Osteoblast (primary cell): ENCODE data around the gene ANKH. TPM values are rescaled to one million over a fixed set of nuclear protein-coding genes. Genes with fewer than 3 reads are reported as not detected.

Source experiments
- DNase-seq: peaks from one replicate; pipeline ENCODE4 v3.0.0; 2011; ENCODE audit warnings: low spot score, mixed read lengths; ENCODE audit not compliant: insufficient read length; ENCODE audit errors: missing footprints
- H2AFZ ChIP-seq: 2 replicates; pipeline ENCODE4 v1.6.0; 2011; ENCODE audit warnings: mild to moderate bottlenecking, low read length
- H3K27ac ChIP-seq: 2 replicates; pipeline ENCODE4 v1.5.1; 2011; ENCODE audit warnings: mild to moderate bottlenecking, low read depth, low read length, moderate library complexity
- H3K27me3 ChIP-seq: 2 replicates; pipeline ENCODE4 v1.6.0; 2012; ENCODE audit warnings: mild to moderate bottlenecking, control low read depth, inconsistent platforms, low read length, moderate library complexity; ENCODE audit not compliant: insufficient read depth
- H3K36me3 ChIP-seq: 2 replicates; pipeline ENCODE4 v1.5.1; 2011; ENCODE audit warnings: mild to moderate bottlenecking, low read length, control low read depth, moderate library complexity; ENCODE audit not compliant: insufficient read depth
- H3K4me1 ChIP-seq: 2 replicates; pipeline ENCODE4 v1.5.1; 2011; ENCODE audit warnings: mild to moderate bottlenecking, low read length, control low read depth, moderate library complexity; ENCODE audit not compliant: insufficient read depth
- H3K4me2 ChIP-seq: 2 replicates; pipeline ENCODE4 v1.6.0; 2011; ENCODE audit warnings: mild to moderate bottlenecking, low read length; ENCODE audit not compliant: insufficient read depth
- H3K4me3 ChIP-seq: fragments of 200-600 bp; sonication (generic); 3 replicates; pipeline ENCODE4 v1.5.1; 2012; ENCODE audit warnings: mild to moderate bottlenecking, low read length, inconsistent platforms; ENCODE audit not compliant: insufficient read depth
- H3K79me2 ChIP-seq: 2 replicates; pipeline ENCODE4 v1.6.0; 2012; ENCODE audit warnings: mild to moderate bottlenecking, low read length, control low read depth, inconsistent platforms; ENCODE audit not compliant: insufficient read depth
- H3K9me3 ChIP-seq: 2 replicates; pipeline ENCODE4 v1.5.1; 2011; ENCODE audit warnings: low read depth, low read length, control low read depth
- H4K20me1 ChIP-seq: 2 replicates; pipeline ENCODE4 v1.6.0; 2012; ENCODE audit warnings: mild to moderate bottlenecking, low read length, control low read depth; ENCODE audit not compliant: insufficient read depth
- total RNA-seq: library from RNA; depleted of rRNA; stranded (reverse); fragments of >200 nt; gene quantifications from 2 replicates; pipeline ENCODE4 v1.2.3, GENCODE V29; 2012
- TF ChIP-seq, protein P1 (sequence below): IDR thresholded peaks from 2 replicates; pipeline ENCODE4 v1.5.1; 2011; ENCODE audit warnings: mild to moderate bottlenecking, low read depth, low read length, moderate library complexity; ENCODE audit errors: extremely low read depth

The ANKH gene
- total RNA-seq, 1 donor = 125 TPM

DNA sequence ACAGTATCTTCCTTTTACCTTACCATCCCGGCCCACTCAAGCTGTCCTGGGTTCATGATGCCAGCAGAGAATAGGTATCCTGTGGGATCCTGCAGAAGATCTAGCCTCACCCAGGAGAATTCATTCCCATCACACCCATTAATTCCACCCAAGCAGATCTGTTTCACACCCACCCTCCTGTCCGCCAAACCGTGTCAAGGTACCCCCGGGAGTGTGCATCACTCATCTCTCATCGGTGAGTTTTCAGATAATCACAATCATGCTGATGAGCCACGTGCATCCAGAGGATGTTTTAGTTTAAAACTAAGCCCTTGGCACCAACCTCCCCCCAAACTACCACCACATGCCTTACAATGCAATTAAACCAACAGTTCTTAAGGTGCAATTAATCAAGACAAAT, 18.8 kb downstream of the ANKH start:
- H4K20me1 ChIP-seq = peaks cover 60% of the 10 kb centered on the region
- no peaks in the 10 kb centered on the region for H3K27me3 ChIP-seq
- H3K4me2 ChIP-seq = no peak overlapping the region
- H3K79me2 ChIP-seq = peaks cover 98% of the 10 kb centered on the region
- H3K36me3 ChIP-seq = peaks cover 36% of the 10 kb centered on the region
- H2AFZ ChIP-seq = no peak overlapping the region
- H3K9me3 ChIP-seq = no peaks in the 10 kb centered on the region
- DNase-seq = no peak
- H3K4me1 ChIP-seq = peaks cover 6% of the 10 kb centered on the region
- TF ChIP-seq, protein P1, sequence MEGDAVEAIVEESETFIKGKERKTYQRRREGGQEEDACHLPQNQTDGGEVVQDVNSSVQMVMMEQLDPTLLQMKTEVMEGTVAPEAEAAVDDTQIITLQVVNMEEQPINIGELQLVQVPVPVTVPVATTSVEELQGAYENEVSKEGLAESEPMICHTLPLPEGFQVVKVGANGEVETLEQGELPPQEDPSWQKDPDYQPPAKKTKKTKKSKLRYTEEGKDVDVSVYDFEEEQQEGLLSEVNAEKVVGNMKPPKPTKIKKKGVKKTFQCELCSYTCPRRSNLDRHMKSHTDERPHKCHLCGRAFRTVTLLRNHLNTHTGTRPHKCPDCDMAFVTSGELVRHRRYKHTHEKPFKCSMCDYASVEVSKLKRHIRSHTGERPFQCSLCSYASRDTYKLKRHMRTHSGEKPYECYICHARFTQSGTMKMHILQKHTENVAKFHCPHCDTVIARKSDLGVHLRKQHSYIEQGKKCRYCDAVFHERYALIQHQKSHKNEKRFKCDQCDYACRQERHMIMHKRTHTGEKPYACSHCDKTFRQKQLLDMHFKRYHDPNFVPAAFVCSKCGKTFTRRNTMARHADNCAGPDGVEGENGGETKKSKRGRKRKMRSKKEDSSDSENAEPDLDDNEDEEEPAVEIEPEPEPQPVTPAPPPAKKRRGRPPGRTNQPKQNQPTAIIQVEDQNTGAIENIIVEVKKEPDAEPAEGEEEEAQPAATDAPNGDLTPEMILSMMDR = no peak
- no peak overlapping the region for H3K4me3 ChIP-seq
- H3K27ac ChIP-seq = no peak overlapping the region

DNA sequence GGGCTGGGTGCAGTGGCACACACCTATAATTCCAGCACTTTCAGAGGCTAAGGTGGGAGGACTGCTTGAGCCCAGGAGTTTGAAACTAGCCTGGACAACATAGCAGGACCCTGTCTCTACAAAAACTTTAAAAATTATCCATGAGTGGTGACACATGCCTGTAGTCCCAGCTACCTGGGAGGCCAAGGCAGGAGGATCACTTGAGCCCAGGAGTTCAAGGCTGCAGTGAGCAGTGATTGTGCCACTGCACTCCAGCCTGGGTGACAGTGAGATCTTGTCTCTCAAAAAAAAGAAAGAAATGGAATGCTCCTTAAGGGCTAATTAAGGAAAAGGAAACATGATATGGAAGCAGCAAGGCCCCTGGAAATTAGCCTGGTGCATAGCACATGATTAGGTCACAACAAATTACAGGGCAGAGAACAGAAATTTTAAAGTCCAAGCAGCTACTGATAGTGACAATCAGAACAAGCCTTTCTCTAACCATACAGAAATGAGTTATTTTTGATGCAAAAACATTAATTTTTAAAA, 19.5 kb downstream of the ANKH start:
- no peaks in the 10 kb centered on the region for H3K27me3 ChIP-seq
- H3K9me3 ChIP-seq = no peaks in the 10 kb centered on the region
- peaks cover 39% of the 10 kb centered on the region for H3K36me3 ChIP-seq
- H4K20me1 ChIP-seq = peaks cover 62% of the 10 kb centered on the region
- DNase-seq = no peak
- peaks cover 6% of the 10 kb centered on the region for H3K4me1 ChIP-seq
- TF ChIP-seq, protein P1 = no peak
- no peak overlapping the region for H3K4me3 ChIP-seq
- peaks cover 98% of the 10 kb centered on the region for H3K79me2 ChIP-seq
- H2AFZ ChIP-seq = no peak overlapping the region
- no peak overlapping the region for H3K4me2 ChIP-seq
- no peak overlapping the region for H3K27ac ChIP-seq

DNA sequence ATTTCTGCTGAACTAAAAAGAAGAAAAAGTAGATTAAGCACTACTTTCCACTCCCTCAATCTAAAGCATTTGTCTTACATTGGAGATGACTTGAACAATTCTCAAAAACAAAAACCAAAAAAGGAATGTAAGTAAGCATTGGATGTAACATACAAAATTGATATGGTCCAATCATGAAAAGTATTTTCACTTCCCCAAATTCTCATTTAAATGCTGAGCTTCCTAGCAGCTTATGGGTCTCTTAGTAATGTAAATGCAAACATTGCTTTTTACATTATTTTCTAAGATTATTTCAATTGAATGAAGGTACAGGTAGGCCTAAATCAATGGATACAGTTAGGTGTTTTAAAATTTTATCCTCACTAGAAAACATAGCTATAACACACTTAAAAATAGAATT, 20.0 kb downstream of the ANKH start:
- H3K27me3 ChIP-seq = no peaks in the 10 kb centered on the region
- H3K27ac ChIP-seq = no peak overlapping the region
- H2AFZ ChIP-seq = no peak overlapping the region
- H3K79me2 ChIP-seq = peaks cover 98% of the 10 kb centered on the region
- no peak overlapping the region for H3K4me3 ChIP-seq
- H3K36me3 ChIP-seq = peaks cover 42% of the 10 kb centered on the region
- DNase-seq = no peak
- TF ChIP-seq, protein P1 = no peak
- no peak overlapping the region for H3K4me2 ChIP-seq
- peaks cover 6% of the 10 kb centered on the region for H3K4me1 ChIP-seq
- peaks cover 58% of the 10 kb centered on the region for H4K20me1 ChIP-seq
- no peaks in the 10 kb centered on the region for H3K9me3 ChIP-seq

DNA sequence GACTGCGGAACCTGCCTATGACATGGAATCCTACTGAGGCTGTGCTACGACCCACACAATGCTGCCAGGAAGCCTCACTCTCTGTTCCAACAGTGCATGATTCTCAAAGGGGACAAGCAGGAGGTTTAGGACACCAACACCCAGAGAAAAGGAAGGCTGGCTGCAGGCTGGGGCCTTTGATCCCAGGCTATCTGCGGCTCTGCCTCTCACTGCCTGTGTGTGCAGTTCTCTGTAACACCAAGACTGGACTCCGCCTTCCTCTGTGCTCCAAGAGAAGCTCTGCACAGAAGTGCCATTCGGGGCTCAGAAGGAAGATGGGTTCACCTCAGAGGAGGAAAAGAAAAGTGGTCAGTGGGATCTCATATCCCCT, 20.5 kb downstream of the ANKH start:
- H3K4me2 ChIP-seq = no peak overlapping the region
- no peak overlapping the region for H3K4me3 ChIP-seq
- TF ChIP-seq, protein P1 = no peak
- no peak overlapping the region for H2AFZ ChIP-seq
- no peak overlapping the region for H3K27ac ChIP-seq
- H3K27me3 ChIP-seq = no peaks in the 10 kb centered on the region
- DNase-seq = peak; percentile 13
- no peaks in the 10 kb centered on the region for H3K9me3 ChIP-seq
- peaks cover 57% of the 10 kb centered on the region for H4K20me1 ChIP-seq
- peaks cover 41% of the 10 kb centered on the region for H3K36me3 ChIP-seq
- peaks cover 98% of the 10 kb centered on the region for H3K79me2 ChIP-seq
- H3K4me1 ChIP-seq = peaks cover 6% of the 10 kb centered on the region
